Measurements from ENCODE around the gene ATP8B4. TPM values are rescaled to one million over a fixed set of nuclear protein-coding genes. Genes with fewer than 3 reads are reported as not detected.
"Not testable (repeated sequence)": the region's sequence is repeated elsewhere in the genome, so short reads cannot be mapped to it uniquely, and the experiment has no call there.

Gene ATP8B4
- total RNA-seq, 4 donors from 2014 or later = 2.2 to 9.5 (median 3.0) TPM

GRCh38 chr15:50163719-50164410 is 44.8 kb upstream of the ATP8B4 start:
- Histone ChIP-seq H3K27me3 (no peaks in the 10 kb centered on the region), H3K4me1 (no peaks in the 10 kb centered on the region), H3K36me3 (no peaks in the 10 kb centered on the region), H3K9me3 (no peaks in the 10 kb centered on the region), H3K4me3 (no peak overlapping the region), H3K27ac (no peak overlapping the region)
- DNase-seq (ENCODE audit: low spot score in 2 of 2) = no peak
- TF ChIP-seq, protein P1, sequence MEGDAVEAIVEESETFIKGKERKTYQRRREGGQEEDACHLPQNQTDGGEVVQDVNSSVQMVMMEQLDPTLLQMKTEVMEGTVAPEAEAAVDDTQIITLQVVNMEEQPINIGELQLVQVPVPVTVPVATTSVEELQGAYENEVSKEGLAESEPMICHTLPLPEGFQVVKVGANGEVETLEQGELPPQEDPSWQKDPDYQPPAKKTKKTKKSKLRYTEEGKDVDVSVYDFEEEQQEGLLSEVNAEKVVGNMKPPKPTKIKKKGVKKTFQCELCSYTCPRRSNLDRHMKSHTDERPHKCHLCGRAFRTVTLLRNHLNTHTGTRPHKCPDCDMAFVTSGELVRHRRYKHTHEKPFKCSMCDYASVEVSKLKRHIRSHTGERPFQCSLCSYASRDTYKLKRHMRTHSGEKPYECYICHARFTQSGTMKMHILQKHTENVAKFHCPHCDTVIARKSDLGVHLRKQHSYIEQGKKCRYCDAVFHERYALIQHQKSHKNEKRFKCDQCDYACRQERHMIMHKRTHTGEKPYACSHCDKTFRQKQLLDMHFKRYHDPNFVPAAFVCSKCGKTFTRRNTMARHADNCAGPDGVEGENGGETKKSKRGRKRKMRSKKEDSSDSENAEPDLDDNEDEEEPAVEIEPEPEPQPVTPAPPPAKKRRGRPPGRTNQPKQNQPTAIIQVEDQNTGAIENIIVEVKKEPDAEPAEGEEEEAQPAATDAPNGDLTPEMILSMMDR (IDR thresholded peaks at IDR 0.05) = no peak
- TF ChIP-seq EP300 (IDR thresholded peaks at IDR 0.05) (no peak), POLR2A (IDR thresholded peaks at IDR 0.05) (no peak), POLR2AphosphoS5 (IDR thresholded peaks at IDR 0.05) (no peak)
- WGBS = 50% methylated on average over 2 of the region's 2 CpGs

DNA sequence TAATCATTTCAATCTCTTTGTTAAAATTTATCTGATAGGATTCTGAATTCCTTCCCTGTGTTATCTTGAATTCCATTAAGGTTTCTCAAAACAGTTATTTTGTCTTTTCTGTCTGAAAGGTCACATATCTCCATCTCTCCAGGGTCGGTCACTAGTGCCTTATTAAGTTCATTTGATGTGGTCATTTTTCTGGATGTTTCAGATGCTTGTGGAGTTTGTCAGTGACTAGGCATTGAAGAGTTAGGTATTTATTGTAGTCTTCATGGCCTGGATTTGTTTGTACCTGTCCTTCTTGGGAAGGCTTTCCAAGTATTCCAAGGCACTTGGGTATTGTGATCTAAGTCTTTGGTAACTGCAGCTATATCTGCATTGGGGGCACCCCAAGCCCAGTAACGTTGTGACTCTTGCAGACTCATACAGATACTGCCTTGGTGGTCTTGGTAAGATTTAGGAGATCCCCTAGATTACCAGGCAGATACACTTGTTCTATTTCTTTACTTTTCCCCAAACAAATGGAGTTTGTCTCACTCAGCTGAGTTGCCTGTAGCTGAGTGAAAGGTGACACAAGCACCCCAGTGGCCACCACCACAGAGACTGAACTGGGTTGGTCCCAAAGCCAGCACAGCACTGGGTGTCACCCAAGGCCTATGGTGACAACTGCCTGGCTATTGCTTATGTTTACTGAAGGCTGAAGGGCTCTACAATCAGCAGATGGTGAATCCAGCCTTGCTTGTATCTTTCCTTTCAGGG is 44.1 kb upstream of the ATP8B4 start:
- no peak for DNase-seq (ENCODE audit: low spot score in 2 of 2)
- Histone ChIP-seq H3K27me3 (no peaks in the 10 kb centered on the region), H3K27ac (no peak overlapping the region), H3K9me3 (no peaks in the 10 kb centered on the region), H3K4me3 (no peak overlapping the region), H3K4me1 (no peaks in the 10 kb centered on the region), H3K36me3 (no peaks in the 10 kb centered on the region)
- 83% methylated on average over 2 of the region's 2 CpGs for WGBS
- TF ChIP-seq EP300 (IDR thresholded peaks at IDR 0.05) = no peak
- TF ChIP-seq, protein P1 (IDR thresholded peaks at IDR 0.05) = no peak
- no peak for TF ChIP-seq POLR2AphosphoS5 (IDR thresholded peaks at IDR 0.05)
- TF ChIP-seq POLR2A (IDR thresholded peaks at IDR 0.05) = no peak

GRCh38 chr15:50158236-50158635 is 39.2 kb upstream of the ATP8B4 start:
- WGBS = 95% methylated on average over 18 of the region's 28 CpGs
- H3K4me1 ChIP-seq; H3K27ac ChIP-seq; H3K4me3 ChIP-seq; DNase-seq (ENCODE audit: low spot score in 2 of 2); H3K36me3 ChIP-seq; H3K27me3 ChIP-seq; H3K9me3 ChIP-seq: not testable (repeated sequence)

GRCh38 chr15:50151476-50151875 is 32.4 kb upstream of the ATP8B4 start:
- 97% methylated on average over 2 of the region's 2 CpGs for WGBS
- Histone ChIP-seq H3K27ac (no peak overlapping the region), H3K9me3 (no peaks in the 10 kb centered on the region), H3K4me1 (no peaks in the 10 kb centered on the region), H3K4me3 (no peak overlapping the region), H3K36me3 (no peaks in the 10 kb centered on the region), H3K27me3 (no peaks in the 10 kb centered on the region)
- no peak for TF ChIP-seq POLR2AphosphoS5 (IDR thresholded peaks at IDR 0.05)
- TF ChIP-seq POLR2A (IDR thresholded peaks at IDR 0.05) = no peak
- TF ChIP-seq, protein P1 (IDR thresholded peaks at IDR 0.05) = no peak
- no peak for DNase-seq (ENCODE audit: low spot score in 2 of 2)

DNA sequence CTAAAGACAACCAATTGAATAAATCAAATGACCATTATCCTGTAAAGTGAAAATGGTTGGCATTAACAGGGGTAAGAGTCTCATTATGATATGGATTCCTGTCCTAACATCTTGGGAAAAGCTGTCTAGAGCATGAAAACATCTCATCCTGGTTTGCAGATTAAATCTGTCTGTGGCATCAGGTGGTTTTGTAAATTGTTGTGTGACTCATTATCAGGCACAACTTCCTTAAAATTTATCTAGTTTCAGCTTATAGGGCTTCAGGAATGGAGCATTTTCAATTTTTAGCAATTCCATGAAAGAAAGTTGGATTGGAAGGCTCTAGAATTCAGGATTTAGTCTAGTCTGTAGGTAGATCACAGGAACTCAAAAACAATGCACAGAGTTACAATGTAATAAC is 31.8 kb upstream of the ATP8B4 start:
- H3K27me3 ChIP-seq = no peaks in the 10 kb centered on the region
- TF ChIP-seq, protein P1 (IDR thresholded peaks at IDR 0.05) = no peak
- TF ChIP-seq EP300 (IDR thresholded peaks at IDR 0.05) = no peak
- no peak for TF ChIP-seq POLR2AphosphoS5 (IDR thresholded peaks at IDR 0.05)
- TF ChIP-seq POLR2A (IDR thresholded peaks at IDR 0.05) = no peak
- H3K27ac ChIP-seq = no peak overlapping the region
- H3K9me3 ChIP-seq = no peaks in the 10 kb centered on the region
- H3K36me3 ChIP-seq = no peaks in the 10 kb centered on the region
- no peak overlapping the region for H3K4me3 ChIP-seq
- DNase-seq (ENCODE audit: low spot score in 2 of 2) = no peak
- no peaks in the 10 kb centered on the region for H3K4me1 ChIP-seq
